IPS DF 4.7 (cell line): ENCODE measurements around the gene EIF4A2.

Source experiments
- DNase-seq: peaks from one replicate; pipeline ENCODE4 v3.0.0-alpha.2; 2013; ENCODE audit warnings: low spot score; ENCODE audit errors: extremely low read depth

The EIF4A2 gene

DNA sequence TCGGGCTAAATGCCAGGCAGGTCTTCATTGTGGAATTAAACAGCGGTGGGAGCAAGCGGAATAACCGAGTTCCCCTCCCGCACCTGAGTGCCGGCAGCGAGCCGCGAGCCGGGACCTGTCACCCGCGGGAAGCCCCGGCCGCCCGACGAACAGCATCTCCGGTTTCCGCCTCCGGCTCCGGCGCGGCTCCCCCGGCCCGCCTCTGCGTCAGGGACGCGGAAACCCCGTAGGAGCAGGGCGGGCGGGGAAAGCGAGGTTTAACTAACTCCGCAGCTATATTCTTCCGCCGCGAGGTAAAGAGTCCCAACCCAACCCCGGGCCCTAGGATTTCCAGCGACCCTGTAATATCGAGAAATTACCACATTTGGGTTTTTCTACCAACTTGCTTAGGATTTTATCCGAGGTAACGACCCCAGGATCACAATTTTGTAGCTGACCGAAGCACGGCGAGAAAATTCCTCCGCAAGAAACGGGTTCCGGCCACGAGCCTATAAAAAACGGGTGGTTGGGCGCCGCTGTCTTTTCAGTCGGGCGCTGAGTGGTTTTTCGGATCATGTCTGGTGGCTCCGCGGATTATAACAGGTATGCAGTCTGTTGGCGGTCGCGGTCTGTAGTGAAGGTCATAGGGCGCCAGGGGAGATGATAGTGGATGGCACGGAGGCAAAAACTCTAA, at the start of gene EIF4A2:
Gene EIF4A2, plus strand, starts transcription at position 520 of the 673 bp plus-strand sequence. Its CDS starts 34 bp downstream, at position 554.
- no peak for DNase-seq

DNA sequence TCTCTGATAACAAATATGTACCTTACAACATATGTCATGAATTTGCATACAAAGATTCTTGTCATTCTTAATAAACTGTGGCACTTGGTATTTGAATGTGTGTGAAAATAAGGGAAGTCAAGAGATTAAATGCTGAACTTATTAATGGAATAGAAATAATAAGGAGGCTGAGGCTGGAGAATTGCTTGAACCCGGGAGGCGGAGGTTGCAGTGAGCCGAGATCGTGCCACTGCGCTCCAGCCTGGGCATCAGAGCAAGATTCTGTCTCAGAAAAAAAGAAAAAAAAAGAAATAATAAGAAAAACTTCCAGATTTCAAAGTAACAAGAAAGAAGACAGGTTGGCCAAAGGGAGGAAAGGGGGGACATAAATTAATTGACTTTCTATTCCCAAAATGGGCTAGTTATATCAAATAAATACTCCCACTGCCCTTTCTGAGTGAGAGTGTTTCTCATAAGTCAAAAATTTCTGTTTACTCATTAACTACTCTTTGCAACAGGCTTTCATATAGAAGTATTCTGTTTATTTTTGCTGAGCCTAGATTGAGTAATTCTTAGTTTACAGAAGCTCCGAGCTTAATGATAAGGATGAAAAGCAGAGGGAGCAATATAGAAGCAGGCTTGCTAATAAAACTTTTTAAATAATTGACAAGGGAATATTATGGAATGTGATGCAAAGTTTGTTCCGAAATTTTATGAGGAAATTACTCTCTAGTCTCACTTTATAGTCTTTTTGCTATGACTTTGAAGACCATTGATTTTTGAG, 40.6 kb upstream of the EIF4A2 start:
- no peak for DNase-seq

DNA sequence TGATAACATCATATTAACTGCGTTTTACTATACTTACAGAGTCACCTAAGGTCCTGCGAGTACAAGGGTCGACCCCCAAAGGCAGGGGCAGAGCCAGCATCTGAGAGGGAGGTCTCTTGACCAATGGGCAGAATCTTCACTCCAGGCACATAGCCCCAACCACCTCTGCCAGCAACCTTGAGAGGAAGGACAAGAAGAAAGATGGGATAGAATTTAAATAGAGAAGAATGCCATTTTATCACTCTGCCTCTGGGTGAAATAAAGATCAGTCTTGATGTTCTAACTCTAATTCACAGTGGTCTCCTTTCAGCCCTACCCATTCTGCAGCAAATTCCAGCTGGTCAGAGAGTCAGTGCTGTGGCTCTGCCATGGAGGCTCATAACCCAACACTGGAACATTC, 39.7 kb upstream of the EIF4A2 start:
- no peak for DNase-seq

- DNase-seq, result peak; percentile 90
Measured at GRCh38 chr3:186746008-186746407, 37.4 kb upstream of the EIF4A2 start.

DNA sequence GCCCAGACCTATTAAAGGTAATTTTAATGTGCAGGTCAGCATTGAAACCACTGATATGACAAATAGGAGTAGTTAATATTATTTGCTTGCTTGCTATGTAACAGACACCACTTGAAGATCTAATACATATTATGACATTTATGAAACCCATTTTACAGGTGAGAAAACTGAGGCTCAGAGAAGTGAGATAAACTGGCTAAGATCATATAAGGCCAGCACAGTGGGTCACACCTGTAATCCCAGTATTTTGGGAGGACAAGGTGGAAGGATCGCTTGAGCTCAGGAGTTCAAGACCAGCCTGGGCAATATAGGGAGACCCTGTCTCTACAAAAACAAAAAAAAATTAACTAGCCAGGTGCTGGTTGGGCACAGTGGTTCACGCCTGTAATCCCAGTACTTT, 33.1 kb upstream of the EIF4A2 start:
- DNase-seq, result no peak

DNA sequence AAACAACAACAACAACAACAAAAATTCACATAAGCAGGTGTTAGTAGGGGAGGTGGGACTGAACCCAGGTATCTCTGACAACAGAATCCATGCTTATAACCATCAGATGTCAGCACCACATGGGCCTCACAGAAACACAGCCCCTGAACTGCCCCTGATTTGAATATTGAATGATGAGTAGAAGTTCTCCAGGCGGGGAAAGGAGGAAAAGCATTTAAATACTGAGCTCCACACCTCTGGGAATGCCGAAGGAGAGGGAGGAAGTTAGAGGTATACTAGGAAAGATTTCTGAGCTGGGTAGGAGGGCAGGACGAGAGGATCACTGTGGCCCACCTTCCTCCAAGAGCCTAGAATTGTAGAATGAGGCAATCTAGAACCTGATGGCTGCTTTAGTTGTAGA, 31.9 kb upstream of the EIF4A2 start:
- DNase-seq, result no peak

GRCh38 chr3:186754006-186754405, 29.4 kb upstream of the EIF4A2 start:
- DNase-seq, result no peak

DNA sequence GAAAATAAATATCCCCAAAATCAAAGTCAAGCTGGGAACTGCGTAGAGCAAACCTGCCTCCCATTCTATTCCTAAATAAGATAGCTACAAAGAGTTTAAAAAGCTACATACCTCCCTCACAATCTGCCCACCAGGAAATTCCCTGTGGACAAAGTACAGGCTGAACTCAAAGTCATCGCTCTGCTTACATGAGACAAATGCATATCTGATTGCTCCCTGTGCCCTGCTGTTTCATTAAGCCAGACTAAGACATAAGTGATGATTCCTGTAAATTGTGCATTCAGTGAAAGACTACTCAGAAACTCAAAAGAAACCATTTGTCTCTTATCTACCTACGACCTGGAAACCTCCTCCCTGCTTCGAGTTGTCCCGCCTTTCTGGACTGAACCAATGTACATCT, 28.5 kb upstream of the EIF4A2 start:
- DNase-seq, result no peak

DNA sequence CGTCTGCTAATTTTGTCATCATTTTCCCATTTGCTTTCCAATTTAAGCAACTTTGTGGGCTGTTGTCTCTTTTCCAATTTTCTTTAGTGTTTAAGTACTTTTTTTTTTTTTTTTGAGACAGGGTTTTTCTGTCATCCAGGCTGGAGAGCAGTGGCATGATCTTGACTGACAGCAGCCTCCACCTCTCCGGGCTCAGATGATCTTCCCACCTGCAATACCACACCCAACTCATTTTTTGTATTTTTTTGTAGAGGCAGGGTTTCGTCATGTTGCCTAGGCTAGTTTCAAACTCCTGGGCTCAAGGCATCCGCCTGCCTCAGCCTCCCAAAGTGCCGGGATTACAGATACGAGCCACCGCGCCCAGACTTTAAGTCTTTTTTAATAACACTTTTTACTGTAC, 26.2 kb upstream of the EIF4A2 start:
- no peak for DNase-seq

GRCh38 chr3:186757686-186758220, 25.6 kb upstream of the EIF4A2 start:
- DNase-seq, result no peak

DNA sequence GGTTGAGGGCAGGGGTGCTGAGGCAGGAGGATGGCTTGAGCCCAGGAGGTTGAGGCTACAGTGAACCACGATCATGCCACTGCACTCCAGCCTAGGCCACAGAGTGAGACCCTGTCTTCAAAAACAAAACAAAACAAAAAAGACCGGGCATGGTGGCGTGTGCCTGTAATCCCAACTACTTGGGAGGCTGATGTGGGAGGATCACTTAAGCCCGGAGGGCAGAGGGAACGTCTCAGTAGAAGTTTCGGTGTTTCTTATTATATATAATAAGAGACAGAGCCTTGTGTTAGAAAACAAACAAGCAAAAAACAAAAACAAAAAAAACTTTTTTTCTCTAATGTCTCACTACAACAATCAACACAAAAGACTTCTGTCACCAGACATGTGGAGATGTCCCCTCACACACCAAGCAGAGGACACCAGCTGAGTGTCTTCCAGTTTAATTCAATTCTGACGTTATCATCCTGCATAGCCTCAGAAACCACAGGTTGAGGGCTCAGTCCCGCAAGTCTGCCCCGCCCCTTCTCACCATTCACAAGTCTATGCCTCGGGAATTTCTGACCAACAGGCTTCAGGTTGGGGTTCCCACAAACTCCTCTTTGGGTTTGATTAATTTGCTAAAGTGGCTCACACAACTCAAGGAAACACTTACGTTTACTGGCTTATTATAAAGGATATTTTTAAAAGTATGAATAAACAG, 24.0 kb upstream of the EIF4A2 start:
- no peak for DNase-seq

DNA sequence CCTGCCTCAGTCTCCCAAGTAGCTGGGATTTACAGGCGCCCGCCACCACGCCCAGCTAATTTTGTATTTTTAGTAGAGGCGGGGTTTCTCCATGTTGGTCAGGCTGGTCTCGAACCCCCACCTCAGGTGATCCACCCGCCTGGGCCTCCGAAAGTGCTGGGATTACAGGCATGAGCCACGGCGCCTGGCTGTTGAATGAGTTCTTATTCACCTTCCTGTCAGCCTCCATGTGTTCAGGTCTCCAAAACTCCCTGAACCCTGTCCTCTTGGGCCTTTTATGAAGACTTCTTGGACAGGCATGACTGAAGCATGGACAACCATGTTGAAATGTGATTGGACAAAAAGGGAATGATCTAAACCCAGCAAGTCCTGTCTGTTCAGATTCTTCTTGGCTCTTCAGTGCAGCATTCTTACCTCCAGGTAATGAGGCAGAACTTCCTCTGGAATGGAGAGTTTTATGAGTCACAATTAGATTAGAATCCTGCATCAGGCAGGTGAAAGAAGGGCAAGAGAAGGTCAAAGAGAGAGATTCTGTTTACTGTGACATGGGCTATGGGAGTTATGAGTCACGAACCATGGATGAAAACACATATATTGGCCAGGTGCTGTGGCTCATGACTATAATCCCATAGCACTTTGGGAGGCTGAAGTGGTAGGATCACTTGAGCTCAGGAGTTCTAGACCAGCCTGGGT, 23.1 kb upstream of the EIF4A2 start:
- no peak for DNase-seq

- DNase-seq, result no peak
Measured at GRCh38 chr3:186760897-186761447, 22.4 kb upstream of the EIF4A2 start.

DNA sequence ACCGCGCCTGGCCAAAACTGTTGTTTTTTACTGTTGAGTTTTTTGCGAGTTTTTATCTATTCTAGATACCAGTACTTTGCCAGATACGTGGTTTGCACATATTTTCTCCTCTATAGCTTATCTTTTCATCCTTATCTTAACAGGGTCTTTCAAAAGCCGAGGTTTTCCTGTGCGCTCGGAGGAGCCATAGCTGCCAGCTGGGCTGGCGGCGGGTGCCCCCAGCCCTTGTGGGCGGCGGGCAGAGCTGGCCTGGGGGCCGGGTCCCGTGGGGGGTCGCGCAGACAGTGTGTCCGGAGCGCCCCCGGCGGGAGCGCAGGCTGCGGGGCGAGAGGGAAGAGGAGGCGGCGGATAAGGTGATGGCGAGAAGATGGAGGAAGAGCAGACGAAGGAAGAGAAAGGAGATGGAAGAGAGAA, 11.1 kb upstream of the EIF4A2 start:
- DNase-seq, result no peak

DNA sequence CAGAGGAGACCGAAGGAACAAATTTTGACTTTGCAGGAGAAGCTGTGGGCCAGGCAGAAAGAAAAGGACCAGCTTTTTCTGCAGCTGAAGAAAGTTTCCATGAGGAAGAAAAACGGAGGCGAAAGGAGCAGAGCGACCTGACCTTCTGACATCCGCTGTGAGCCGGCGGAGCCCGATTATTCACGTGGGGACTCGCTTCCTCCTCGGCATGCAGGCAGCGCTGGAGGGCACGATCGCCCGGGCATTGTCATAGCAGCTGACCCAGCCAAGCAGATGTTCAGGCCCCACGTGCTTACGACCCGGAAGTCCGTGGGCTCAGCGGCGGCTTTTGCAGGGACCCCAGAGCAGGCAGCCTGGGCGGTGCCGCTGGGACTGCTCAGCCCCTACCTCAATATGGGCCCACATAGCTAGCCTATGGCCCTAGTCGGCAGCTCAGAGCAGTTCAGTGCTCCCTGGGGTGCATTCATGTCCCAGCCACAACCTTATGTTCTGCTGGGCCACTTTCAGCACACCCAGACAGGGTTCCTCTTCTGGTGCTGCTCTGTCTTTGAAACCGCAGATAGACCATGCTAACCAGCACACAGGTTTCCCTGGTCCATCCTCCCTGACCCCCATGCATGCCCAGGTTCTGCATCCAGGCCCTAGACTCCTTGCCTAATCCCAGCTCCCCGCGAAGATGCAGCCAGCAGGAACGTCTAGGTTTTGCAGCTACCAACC, 10.5 kb upstream of the EIF4A2 start:
- no peak for DNase-seq

- no peak for DNase-seq
Measured at GRCh38 chr3:186775999-186776398, 7.4 kb upstream of the EIF4A2 start.

DNA sequence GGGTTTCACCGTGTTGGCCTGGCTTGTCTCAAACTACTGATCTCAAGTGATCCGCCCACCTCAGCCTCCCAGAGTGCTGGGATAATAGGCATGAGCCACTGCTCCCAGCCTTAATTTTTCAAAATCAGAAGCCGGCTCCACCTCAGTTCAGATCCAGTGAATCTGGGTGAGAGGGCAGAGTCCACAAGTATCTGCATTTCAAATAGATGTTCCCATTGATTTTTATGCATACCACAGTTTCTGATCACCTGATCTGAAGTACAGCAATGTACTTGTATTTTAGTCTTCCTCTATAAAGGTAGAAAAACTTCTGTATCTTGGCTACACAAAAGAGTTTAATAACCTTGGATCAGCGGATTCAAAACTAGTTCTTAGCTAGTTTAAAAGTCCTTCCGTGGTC, 4.2 kb upstream of the EIF4A2 start:
- DNase-seq, result no peak

DNA sequence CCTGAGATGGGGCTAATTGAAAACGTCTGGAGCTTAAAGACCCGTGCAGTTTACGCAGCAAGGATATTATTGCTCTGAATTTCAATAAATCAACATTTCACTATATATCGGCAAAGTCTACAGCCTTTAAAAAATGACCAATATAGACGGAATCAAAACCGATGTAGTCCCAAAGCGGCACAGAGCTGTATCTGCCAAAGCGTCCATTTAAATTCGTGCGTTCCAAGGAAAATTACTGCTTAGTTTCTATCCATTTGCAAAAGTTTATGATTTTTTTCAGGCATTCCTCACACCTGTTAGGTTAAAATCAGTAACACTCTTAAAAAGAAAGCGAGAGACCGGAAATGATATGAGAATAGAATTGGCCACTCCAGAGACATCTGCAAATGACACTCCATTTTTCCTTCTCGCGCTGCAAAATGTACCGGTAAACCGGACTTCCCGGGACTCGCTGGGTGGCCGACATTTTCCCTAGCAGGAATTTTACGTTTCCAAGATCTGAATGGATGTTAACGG, 777 bp upstream of the EIF4A2 start:
- no peak for DNase-seq

DNA sequence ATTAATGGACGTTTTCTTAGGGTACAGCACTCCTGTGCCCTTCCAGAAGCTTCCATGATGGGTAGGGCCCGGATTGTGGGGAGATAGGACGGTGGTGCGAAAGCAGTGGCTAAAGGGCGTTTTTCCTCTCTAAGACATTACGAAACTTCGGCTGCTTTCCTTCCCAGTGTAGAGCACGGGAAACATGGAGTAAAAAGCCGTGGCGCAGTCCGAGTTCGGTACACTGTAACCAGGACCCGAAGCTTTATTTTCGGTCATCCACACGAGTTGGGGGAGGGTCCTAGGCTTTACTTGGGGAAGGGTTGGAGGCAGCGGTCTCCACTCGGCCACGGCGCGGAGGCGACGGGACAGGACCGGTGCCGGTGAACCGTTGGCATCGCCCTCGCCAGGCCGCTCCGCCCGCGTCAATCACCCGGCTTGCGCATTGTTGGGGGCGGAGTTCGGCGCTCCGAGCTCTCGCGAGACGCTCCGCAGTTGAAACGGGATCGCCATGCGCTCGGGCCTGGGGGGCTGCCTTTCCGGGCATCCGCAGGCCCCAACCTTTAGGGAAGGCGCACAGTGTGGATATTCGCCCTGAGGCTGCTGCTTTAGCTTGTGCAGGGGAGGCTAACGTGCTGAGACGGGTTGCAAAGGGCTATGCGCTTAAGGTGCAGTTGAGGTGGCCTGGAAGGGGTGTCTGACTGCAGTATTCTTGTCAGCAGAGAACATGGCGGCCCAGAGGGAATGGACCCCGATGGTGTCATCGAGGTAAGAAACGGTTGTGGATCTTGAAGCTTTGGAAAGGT, 546 bp downstream of the EIF4A2 start:
- DNase-seq, result no peak
